K562 (cell line): ENCODE measurements around the gene SLC25A21. TPM values are rescaled to one million over a fixed set of nuclear protein-coding genes. Genes with fewer than 3 reads are reported as not detected.
A peak's percentile ranks its signal among the peaks of the same experiment; 100 is the strongest.

Experiments
- E2F4 ChIP-seq: sonication (generic); formaldehyde crosslinking; IDR thresholded peaks from 2 replicates; pipeline ENCODE4 v1.8.0; 2022; ENCODE audit warnings: mild to moderate bottlenecking, low read depth, missing genetic modification reagents
- HMGN3 ChIP-seq: IDR thresholded peaks from 2 replicates; pipeline ENCODE4 v1.6.1; 2011; ENCODE audit warnings: borderline replicate concordance, low read depth, mild to moderate bottlenecking, mixed read lengths, low read length; ENCODE audit not compliant: insufficient read length; ENCODE audit errors: extremely low read depth
- HNRNPLL ChIP-seq: fragments of 200-400 bp; formaldehyde crosslinking; IDR thresholded peaks from 2 replicates; pipeline ENCODE4 v1.6.1; 2017; ENCODE audit warnings: low read length, low read depth, mild to moderate bottlenecking; ENCODE audit not compliant: poor library complexity, severe bottlenecking
- MLX ChIP-seq, 2 experiments: fragments of 450-650 bp in 1 of 2; sonication (generic) in 1 of 2; formaldehyde crosslinking; conservative IDR thresholded peaks; 2 replicates each; pipeline versions ENCODE4 v1.4.0 to v1.8.1; 2020 to 2022; ENCODE audit warnings: mild to moderate bottlenecking in 1 of 2, missing genetic modification reagents in 1 of 2
- NFATC3 ChIP-seq: fragments of 450-650 bp; IDR thresholded peaks from 2 replicates; pipeline ENCODE4 v1.6.1; 2017; ENCODE audit warnings: mild to moderate bottlenecking
- PPARD ChIP-seq: fragments of 250-450 bp; sonication (Bioruptor Pico); IDR thresholded peaks from 2 replicates; pipeline ENCODE4 v1.8.0; 2022; ENCODE audit warnings: inconsistent platforms, mild to moderate bottlenecking, moderate library complexity
- RBM15 ChIP-seq: fragments of 200-400 bp; formaldehyde crosslinking; IDR thresholded peaks from 2 replicates; pipeline ENCODE4 v1.6.1; 2018; ENCODE audit warnings: mild to moderate bottlenecking, low read length, moderate library complexity; ENCODE audit not compliant: insufficient read depth
- REST ChIP-seq, 2 experiments: fragments of 450-650 bp; formaldehyde crosslinking in 1 of 2; IDR thresholded peaks; 2 replicates each; pipeline versions ENCODE4 v1.4.0 to v1.6.1; 2014 to 2020; ENCODE audit warnings: mild to moderate bottlenecking in 2 of 2, borderline replicate concordance in 1 of 2, low read depth in 1 of 2
- SUPT5H ChIP-seq: fragments of 450-650 bp; IDR thresholded peaks from 2 replicates; pipeline ENCODE4 v1.6.1; 2016
- ZBTB11 ChIP-seq, 3 experiments: fragments of 200-800 bp in 1 of 3; fragments of 250-450 bp in 1 of 3; fragments of 450-650 bp in 1 of 3; sonication (Bioruptor Pico) in 1 of 3; sonication (Bioruptor generic) in 1 of 3; formaldehyde crosslinking in 1 of 3; IDR thresholded peaks; 2 replicates each; pipeline versions ENCODE4 v1.6.1 to v1.8.0; 2016 to 2022; ENCODE audit warnings: mild to moderate bottlenecking in 2 of 3, missing genetic modification characterization in 2 of 3, missing compliant biosample characterization in 1 of 3, moderate library complexity in 1 of 3
- ZNF232 ChIP-seq: sonication (generic); formaldehyde crosslinking; IDR thresholded peaks from 2 replicates; pipeline ENCODE4 v1.8.0; 2022; ENCODE audit warnings: mild to moderate bottlenecking, missing genetic modification reagents
- polyA plus RNA-seq, 8 experiments: library from polyadenylated mRNA; depleted of rRNA in 4 of 8; stranded (reverse) in 5 of 8; unstranded in 3 of 8; fragments of >200 nt; fragmentation: Nextera tagmentation in 2 of 8; fragmentation: Illumina TruSeq in 1 of 8; extraction: Ambion mirVana in 2 of 8; extraction: Trizol in 1 of 8; gene quantifications; 2 replicates each; pipeline versions ENCODE4 v1.2.1 to v1.2.3, GENCODE V29; 2011 to 2014; ENCODE audit warnings: inconsistent platforms in 1 of 8, missing spikeins in 1 of 8
- total RNA-seq, 7 experiments: library from RNA; depleted of rRNA in 6 of 7; stranded (reverse); fragments of >200 nt in 6 of 7; fragmentation: Illumina TruSeq in 2 of 7; extraction: Trizol in 2 of 7; gene quantifications; 2 replicates each; pipeline versions ENCODE4 v1.2.1 to v1.2.3, GENCODE V29; 2011 to 2021; ENCODE audit warnings: low replicate concordance in 1 of 7

SLC25A21 gene
- total and polyA plus RNA-seq, 9 of the 15 experiments (the other 6 are each of a cell fraction or from before 2014, with no cell fraction given), result 15.2 to 46.7 (median 28.7) TPM

- TF ChIP-seq ZBTB11 (CRISPR knock-in tag; IDR thresholded peaks at IDR 0.05) (peak in 1 of 3 experiments; percentile 44; a peak in 1 of 6 replicates), NFATC3 (no peak), PPARD (CRISPR knock-in tag) (no peak), RBM15 (no peak), MLX (CRISPR knock-in tag; conservative IDR thresholded peaks at IDR 0.05) (no peak), E2F4 (CRISPR knock-in tag) (no peak), REST (IDR thresholded peaks at IDR 0.05; ENCODE audit: borderline replicate concordance) (peak; percentile 57; the same call in 1 of the 2 replicates), REST (CRISPR knock-in tag; IDR thresholded peaks at IDR 0.05; ENCODE audit: low read depth) (no peak), ZNF232 (CRISPR knock-in tag) (no peak), HNRNPLL (peak; percentile 77), HMGN3 (no peak), SUPT5H (no peak)
Observed at GRCh38 chr14:36647824-36648753, 524.3 kb downstream of the SLC25A21 start (continued).
